IPS-18c (cell line): ENCODE measurements around the gene PERM1.
"Not testable (repeated sequence)": the region's sequence is repeated elsewhere in the genome, so short reads cannot be mapped to it uniquely, and the experiment has no call there.

Source experiments
- H3K4me3 ChIP-seq: 2 replicates; pipeline ENCODE4 v1.7.0; 2013; ENCODE audit warnings: low read depth, mild to moderate bottlenecking, low read length, moderate library complexity; ENCODE audit not compliant: insufficient read depth
- H3K9me3 ChIP-seq: one replicate; pipeline ENCODE4 v1.6.1; 2013; ENCODE audit warnings: mild to moderate bottlenecking, low read length, moderate library complexity; ENCODE audit not compliant: control insufficient read depth, insufficient read depth

Gene PERM1

GRCh38 chr1:946811-947210 lies 35.1 kb downstream of the PERM1 start:
- not testable (repeated sequence) for H3K4me3 ChIP-seq, H3K9me3 ChIP-seq

GRCh38 chr1:945688-946556 lies 36.0 kb downstream of the PERM1 start:
- Histone ChIP-seq H3K4me3 (no peak overlapping the region), H3K9me3 (no peaks in the 10 kb centered on the region)

- H3K4me3 ChIP-seq: no peak overlapping the region
- no peaks in the 10 kb centered on the region for H3K9me3 ChIP-seq
Observed at GRCh38 chr1:944341-945325, 37.3 kb downstream of the PERM1 start.

- no peaks in the 10 kb centered on the region for H3K9me3 ChIP-seq
- no peak overlapping the region; the same call in 1 of the 2 replicates for H3K4me3 ChIP-seq
Observed at GRCh38 chr1:943545-944340, 38.1 kb downstream of the PERM1 start.

GRCh38 chr1:942864-943533 lies 38.9 kb downstream of the PERM1 start:
- Histone ChIP-seq H3K4me3 (peak overlapping the region; percentile 31; the same call in 1 of the 2 replicates), H3K9me3 (no peaks in the 10 kb centered on the region)

GRCh38 chr1:942411-942821 lies 39.5 kb downstream of the PERM1 start:
- peak overlapping the region; percentile 31; the same call in 1 of the 2 replicates for H3K4me3 ChIP-seq
- no peaks in the 10 kb centered on the region for H3K9me3 ChIP-seq

- peak overlapping the region; percentile 43; the same call in 1 of the 2 replicates for H3K4me3 ChIP-seq
- H3K9me3 ChIP-seq: no peaks in the 10 kb centered on the region
Observed at GRCh38 chr1:941588-942383, 40.1 kb downstream of the PERM1 start.

GRCh38 chr1:941015-941587 lies 40.8 kb downstream of the PERM1 start:
- no peaks in the 10 kb centered on the region for H3K9me3 ChIP-seq
- peak overlapping the region; percentile 43; the same call in 1 of the 2 replicates for H3K4me3 ChIP-seq

GRCh38 chr1:940107-941014 lies 41.5 kb downstream of the PERM1 start:
- no peaks in the 10 kb centered on the region for H3K9me3 ChIP-seq
- peak overlapping the region; percentile 43 for H3K4me3 ChIP-seq

- H3K4me3 ChIP-seq: peak overlapping the region; percentile 11; the same call in 1 of the 2 replicates
- H3K9me3 ChIP-seq: no peaks in the 10 kb centered on the region
Observed at GRCh38 chr1:939511-940106, 42.3 kb downstream of the PERM1 start.

GRCh38 chr1:938711-939489 lies 43.0 kb downstream of the PERM1 start:
- no peak overlapping the region for H3K4me3 ChIP-seq
- no peaks in the 10 kb centered on the region for H3K9me3 ChIP-seq

GRCh38 chr1:938088-938683 lies 43.7 kb downstream of the PERM1 start:
- Histone ChIP-seq H3K4me3 (no peak overlapping the region), H3K9me3 (no peaks in the 10 kb centered on the region)

- no peaks in the 10 kb centered on the region for H3K9me3 ChIP-seq
- no peak overlapping the region for H3K4me3 ChIP-seq
Observed at GRCh38 chr1:937521-937920, 44.4 kb downstream of the PERM1 start.
